GM18868 (cell line): ENCODE data around the gene SPNS1.
"Not testable (repeated sequence)": the region's sequence is repeated elsewhere in the genome, so short reads cannot be mapped to it uniquely, and the experiment has no call there.

Experiments
- ATAC-seq: cut with Tn5 transposase; IDR thresholded peaks from one replicate; pipeline ENCODE4 v1.9.1; 2021; ENCODE audit warnings: mild to moderate bottlenecking, moderate library complexity; ENCODE audit not compliant: unreplicated experiment

The SPNS1 gene

GRCh38 chr16:28951410-28951943, 23.1 kb upstream of the SPNS1 start:
- ATAC-seq: no peak

- no peak for ATAC-seq
Measured at GRCh38 chr16:28958216-28958615, 16.4 kb upstream of the SPNS1 start.

GRCh38 chr16:28958836-28959235, 15.7 kb upstream of the SPNS1 start:
- no peak for ATAC-seq

GRCh38 chr16:28964072-28964471, 10.5 kb upstream of the SPNS1 start:
- ATAC-seq: no peak

DNA sequence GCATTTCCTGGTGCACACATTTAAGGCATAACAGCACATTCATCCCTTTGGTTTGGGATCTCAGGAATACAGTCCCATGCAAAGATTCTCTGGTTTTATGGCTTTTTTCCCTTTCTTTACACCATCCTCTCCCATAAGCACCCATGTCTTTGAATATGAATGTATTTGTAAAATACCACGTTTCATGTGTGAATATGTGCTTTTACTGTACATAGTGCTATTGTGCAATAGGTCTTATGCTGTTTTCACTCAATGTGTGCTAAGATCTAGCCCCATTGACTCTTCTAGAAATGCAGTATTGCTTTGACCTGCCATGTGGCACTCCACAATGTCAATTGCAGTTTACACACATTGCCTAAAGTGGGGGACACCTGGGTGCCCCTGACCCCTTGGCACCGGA, 10.1 kb upstream of the SPNS1 start:
- ATAC-seq: no peak

- no peak for ATAC-seq
Measured at GRCh38 chr16:28967156-28967555, 7.4 kb upstream of the SPNS1 start.

- ATAC-seq: not testable (repeated sequence)
Measured at GRCh38 chr16:28969696-28970095, 4.9 kb upstream of the SPNS1 start.

GRCh38 chr16:28974007-28974436, 556 bp upstream of the SPNS1 start:
- no peak for ATAC-seq

- no peak for ATAC-seq
Measured at GRCh38 chr16:28975158-28975599, 601 bp downstream of the SPNS1 start.

DNA sequence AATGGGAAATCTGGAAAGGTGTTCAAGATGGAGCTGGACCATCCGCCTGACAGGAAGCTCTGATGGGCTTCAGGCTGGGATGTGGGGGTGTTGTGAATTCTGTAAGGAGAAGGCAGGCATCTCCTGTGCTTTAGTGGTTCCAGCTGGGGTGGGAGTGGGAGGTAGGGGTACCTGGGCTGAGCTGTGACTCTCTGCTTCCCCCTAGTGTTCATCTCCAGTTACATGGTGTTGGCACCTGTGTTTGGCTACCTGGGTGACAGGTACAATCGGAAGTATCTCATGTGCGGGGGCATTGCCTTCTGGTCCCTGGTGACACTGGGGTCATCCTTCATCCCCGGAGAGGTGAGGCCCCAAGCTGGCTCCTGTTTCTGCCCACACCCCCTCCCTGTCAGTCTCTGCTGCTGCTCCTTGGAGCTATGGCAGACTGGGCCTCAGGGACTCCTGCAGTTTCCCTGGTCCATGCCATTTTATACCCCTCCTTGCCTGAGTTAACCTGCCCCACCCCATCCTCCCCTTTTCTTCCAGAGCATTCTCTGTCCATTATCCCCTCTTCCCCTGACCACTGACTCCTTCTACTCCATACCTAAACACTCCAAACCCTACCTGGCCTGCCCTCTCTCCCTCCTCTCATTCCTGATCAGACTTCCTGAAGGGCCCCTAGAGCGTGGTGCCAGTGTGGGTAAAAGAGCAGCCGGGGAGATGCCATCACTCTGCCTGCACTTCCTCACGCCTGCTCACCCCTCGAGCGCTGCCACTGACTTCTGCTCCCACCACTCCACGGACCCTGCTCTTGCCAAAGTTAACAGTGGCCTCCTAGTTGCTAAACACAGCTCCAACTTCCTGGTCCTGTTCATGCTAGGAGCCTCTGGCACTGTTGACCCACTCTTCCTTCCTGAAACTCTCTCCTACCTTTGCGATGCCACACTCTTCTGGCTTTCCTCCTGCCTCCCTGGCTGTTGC, 3.4 kb downstream of the SPNS1 start:
- ATAC-seq: no peak

- not testable (repeated sequence) for ATAC-seq
Measured at GRCh38 chr16:28980330-28980729, 5.8 kb downstream of the SPNS1 start.

DNA sequence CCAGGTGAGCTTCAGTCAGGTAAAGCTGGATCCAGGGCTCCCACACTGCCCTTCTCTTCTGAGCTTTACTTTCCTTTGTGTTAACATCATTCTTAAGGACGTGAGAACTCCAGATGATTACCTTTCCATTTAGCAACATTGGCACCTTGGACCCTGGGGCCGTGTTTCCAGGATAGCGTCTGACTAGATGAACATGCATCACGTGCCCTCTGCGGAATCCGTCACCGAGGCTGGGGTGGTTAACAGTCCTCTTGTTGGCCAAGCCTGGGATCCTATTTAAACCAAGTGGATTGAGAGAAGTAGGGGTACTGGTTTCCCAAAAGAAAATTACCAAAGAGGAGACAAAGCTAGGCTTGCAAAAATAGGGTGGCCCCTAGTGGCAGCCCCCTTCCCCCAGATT, 6.4 kb downstream of the SPNS1 start:
- ATAC-seq: no peak

- no peak for ATAC-seq
Measured at GRCh38 chr16:28981517-28981916, 6.9 kb downstream of the SPNS1 start.

GRCh38 chr16:28982418-28982817, 7.8 kb downstream of the SPNS1 start:
- ATAC-seq: no peak

GRCh38 chr16:28982949-28983348, 8.4 kb downstream of the SPNS1 start:
- no peak for ATAC-seq

GRCh38 chr16:28983644-28984043, 9.1 kb downstream of the SPNS1 start:
- no peak for ATAC-seq

- ATAC-seq: no peak
Measured at GRCh38 chr16:28984091-28984490, 9.5 kb downstream of the SPNS1 start.

DNA sequence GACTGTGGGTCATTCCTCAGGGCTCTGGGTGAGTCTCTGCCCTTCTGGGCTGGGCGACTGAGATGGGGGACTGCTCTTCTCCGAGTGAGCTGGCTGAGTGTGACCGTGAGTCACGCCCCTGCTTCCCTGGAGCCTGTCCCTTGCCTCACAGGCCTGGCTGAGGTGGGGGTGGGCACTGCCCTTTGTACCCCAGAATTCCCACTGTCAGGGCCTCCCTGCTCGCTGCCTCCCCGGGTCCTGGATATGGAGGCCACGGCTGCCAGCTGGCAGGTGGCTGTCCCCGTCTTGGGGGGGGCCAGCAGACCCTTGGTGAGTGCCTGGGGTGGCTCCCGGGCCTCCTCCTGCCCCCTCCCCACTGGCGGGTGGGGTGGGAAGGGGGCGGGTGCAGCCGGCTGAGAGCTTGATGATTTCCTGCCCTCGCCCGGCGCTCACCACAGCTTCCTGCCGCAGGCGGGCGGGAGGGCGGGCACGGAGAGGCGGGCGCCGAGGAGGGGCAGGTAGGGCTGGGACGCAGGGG, 10.1 kb downstream of the SPNS1 start, which contains the start of gene LAT:
Gene LAT (plus strand): TSS at position 434 of the 517 bp plus-strand sequence. CDS start 366 bp downstream, outside the sequence.
- ATAC-seq: no peak

DNA sequence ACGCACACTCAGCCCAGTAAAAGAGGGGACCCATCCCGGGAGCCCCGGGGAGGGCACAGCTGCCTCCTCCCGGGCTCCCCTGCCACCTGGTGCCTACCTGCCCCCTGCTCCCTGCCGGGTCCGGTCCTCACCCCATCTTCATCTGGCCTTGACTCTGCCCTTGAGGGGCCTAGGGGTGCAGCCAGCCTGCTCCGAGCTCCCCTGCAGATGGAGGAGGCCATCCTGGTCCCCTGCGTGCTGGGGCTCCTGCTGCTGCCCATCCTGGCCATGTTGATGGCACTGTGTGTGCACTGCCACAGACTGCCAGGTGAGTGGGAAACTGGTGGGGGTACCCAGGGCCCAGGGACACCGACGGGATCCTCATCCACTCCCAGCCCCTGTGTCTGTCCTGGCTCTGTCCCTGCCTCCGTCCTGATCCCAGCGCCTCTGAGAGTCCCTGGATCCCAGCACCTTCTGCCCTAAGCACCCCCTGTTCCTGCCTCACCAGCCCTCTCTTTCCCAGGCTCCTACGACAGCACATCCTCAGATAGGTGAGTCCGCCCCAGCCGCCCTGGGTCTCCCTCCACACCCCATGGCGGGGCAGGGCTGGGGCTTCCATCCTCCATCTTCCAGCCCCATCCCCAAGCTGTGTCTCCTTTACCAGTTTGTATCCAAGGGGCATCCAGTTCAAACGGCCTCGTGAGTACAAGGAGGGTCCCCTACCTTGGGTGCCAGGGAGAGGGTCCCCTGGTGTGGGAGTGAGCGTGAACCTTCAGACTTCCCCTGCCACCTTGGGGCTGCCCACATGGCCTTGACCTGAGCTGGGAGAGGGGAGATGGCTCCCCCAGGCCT, 10.8 kb downstream of the SPNS1 start:
- no peak for ATAC-seq

DNA sequence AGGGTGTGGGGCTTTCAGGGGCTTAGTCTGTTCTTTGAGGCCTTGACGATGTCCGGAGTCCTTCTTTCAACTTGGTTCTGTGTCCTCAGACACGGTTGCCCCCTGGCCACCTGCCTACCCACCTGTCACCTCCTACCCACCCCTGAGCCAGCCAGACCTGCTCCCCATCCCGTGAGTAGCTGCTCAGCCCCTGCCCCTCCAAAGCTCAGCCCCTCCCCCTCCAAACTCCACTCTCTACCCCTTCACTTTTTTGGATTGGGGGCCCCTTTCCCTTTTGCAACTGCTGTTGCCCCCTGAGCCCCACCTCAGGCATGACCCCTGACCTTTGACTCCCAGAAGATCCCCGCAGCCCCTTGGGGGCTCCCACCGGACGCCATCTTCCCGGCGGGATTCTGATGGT, 11.5 kb downstream of the SPNS1 start:
- no peak for ATAC-seq

DNA sequence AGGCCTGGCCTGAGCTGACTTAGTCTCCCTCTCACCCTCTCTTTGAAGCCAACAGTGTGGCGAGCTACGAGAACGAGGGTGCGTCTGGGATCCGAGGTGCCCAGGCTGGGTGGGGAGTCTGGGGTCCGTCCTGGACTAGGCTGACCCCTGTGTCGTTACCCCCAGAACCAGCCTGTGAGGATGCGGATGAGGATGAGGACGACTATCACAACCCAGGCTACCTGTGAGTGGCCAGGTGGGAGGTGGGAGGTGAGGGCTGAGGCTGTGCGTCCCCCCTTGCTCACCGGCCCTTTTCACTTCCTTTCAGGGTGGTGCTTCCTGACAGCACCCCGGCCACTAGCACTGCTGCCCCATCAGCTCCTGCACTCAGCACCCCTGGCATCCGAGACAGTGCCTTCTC, 11.9 kb downstream of the SPNS1 start:
- no peak for ATAC-seq
